Measurements from ENCODE around the gene PUM1.

DNA sequence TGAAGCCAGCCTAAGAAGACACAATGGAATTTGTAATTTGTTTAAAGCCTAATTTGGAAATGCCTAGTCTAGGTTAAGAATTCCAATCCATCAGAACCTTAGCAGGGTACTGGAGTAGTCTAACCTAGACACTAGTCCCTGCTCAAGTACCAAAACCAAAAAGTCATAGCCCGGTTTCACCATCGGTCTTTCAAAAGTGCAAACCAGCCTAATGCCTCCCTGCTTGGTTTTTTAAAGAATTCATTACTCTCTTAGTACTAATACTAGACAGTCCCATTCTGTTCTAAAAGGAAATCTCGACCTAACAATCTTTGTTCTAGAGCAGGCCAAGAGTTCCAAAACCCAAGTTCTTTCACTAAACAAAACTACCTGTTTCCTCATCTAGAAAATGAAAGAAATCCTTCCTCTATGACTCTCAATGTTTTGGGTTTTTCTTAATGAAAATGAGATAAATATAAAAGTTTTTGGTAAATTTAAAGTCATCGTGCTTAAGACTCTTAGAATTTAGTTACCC lies 2.6 kb downstream of the PUM1 start:
- TF ChIP-seq, protein P1, sequence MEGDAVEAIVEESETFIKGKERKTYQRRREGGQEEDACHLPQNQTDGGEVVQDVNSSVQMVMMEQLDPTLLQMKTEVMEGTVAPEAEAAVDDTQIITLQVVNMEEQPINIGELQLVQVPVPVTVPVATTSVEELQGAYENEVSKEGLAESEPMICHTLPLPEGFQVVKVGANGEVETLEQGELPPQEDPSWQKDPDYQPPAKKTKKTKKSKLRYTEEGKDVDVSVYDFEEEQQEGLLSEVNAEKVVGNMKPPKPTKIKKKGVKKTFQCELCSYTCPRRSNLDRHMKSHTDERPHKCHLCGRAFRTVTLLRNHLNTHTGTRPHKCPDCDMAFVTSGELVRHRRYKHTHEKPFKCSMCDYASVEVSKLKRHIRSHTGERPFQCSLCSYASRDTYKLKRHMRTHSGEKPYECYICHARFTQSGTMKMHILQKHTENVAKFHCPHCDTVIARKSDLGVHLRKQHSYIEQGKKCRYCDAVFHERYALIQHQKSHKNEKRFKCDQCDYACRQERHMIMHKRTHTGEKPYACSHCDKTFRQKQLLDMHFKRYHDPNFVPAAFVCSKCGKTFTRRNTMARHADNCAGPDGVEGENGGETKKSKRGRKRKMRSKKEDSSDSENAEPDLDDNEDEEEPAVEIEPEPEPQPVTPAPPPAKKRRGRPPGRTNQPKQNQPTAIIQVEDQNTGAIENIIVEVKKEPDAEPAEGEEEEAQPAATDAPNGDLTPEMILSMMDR (IDR thresholded peaks at IDR 0.05), result no peak
- TF ChIP-seq POLR2AphosphoS5 (IDR thresholded peaks at IDR 0.05), result no peak

Data from prostate gland (tissue), 2 donors.